GM12892 (cell line): ENCODE results near the gene SOBP.

Experiments used
- POLR2A ChIP-seq: IDR thresholded peaks from 2 replicates; pipeline ENCODE4 v1.6.1; 2011; ENCODE audit warnings: low read depth, low read length, control low read depth
- TAF1 ChIP-seq: IDR thresholded peaks from 2 replicates; pipeline ENCODE4 v1.6.1; 2011; ENCODE audit warnings: low read depth, mild to moderate bottlenecking, control low read depth, low read length, borderline replicate concordance

DNA sequence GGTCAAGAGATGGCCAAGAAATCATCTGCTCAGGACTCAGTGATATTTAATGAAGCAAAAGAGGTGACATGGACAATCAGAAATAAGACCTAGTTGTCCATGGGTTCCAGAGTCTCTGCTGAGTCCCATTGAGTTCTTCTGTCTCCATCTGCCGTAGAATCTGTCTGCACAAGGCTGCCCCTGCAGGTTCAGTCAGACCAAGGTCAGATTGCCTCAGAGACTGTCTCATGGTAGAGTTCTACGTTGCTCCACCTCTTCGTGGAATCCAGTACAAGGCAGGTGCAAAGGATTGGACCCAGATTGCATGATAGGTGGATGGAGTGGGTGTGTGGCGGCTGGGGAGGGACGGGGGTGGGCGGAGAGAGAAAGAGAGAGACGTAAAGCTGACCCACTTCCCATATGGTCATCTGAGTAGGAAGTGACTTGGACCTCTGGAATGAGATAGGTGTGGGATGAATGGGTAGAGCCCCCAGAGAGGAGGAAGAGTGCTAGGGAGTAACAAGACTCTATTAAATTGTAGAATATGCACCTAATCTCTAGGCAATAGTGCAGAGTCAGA lies 75.3 kb downstream of the SOBP start:
- no peak for TF ChIP-seq TAF1
- no peak for TF ChIP-seq POLR2A
